ENCODE measurements around the gene CKMT2.

CKMT2 gene

GRCh38 chr5:81303563-81303962 lies 70.4 kb downstream of the CKMT2 start:
- DNase-seq (ENCODE audit: low read depth in 1 of 2, low spot score in 1 of 2) = no peak
- no peaks in the 10 kb centered on the region for H3K27me3 ChIP-seq (ENCODE audit: insufficient read depth, poor library complexity, severe bottlenecking)

GRCh38 chr5:81305785-81306184 lies 72.7 kb downstream of the CKMT2 start:
- DNase-seq (ENCODE audit: low read depth in 1 of 2, low spot score in 1 of 2) = no peak
- Histone ChIP-seq H3K27ac (replicated peaks) (no peak overlapping the region), H3K27me3 (ENCODE audit: insufficient read depth, poor library complexity, severe bottlenecking) (no peaks in the 10 kb centered on the region), H3K4me3 (replicated peaks; ENCODE audit: insufficient read depth, low read length) (no peak overlapping the region)
- TF ChIP-seq CTCF (IDR thresholded peaks at IDR 0.05; ENCODE audit: insufficient read depth, low read length) = no peak
- no peak for TF ChIP-seq GABPA (IDR thresholded peaks at IDR 0.05; ENCODE audit: low read depth)
- TF ChIP-seq POLR2AphosphoS5 (IDR thresholded peaks at IDR 0.05; ENCODE audit: low read depth) = no peak
- TF ChIP-seq SPI1 (IDR thresholded peaks at IDR 0.05; ENCODE audit: borderline replicate concordance, low read depth) = no peak
- TF ChIP-seq REST (IDR thresholded peaks at IDR 0.05; ENCODE audit: insufficient replicate concordance, low read depth) = no peak

More at GRCh38 chr5:81303563-81303962, 70.4 kb downstream of the CKMT2 start:
- H3K4me3 ChIP-seq (replicated peaks; ENCODE audit: insufficient read depth, low read length) = no peak overlapping the region
- no peak for TF ChIP-seq REST (IDR thresholded peaks at IDR 0.05; ENCODE audit: insufficient replicate concordance, low read depth)
- no peak for TF ChIP-seq GABPA (IDR thresholded peaks at IDR 0.05; ENCODE audit: low read depth)
- no peak for TF ChIP-seq CTCF (IDR thresholded peaks at IDR 0.05; ENCODE audit: insufficient read depth, low read length)
- TF ChIP-seq SPI1 (IDR thresholded peaks at IDR 0.05; ENCODE audit: borderline replicate concordance, low read depth) = no peak
- TF ChIP-seq POLR2AphosphoS5 (IDR thresholded peaks at IDR 0.05; ENCODE audit: low read depth) = no peak
- no peak overlapping the region for H3K27ac ChIP-seq (replicated peaks)

GRCh38 chr5:81308836-81309235 lies 75.7 kb downstream of the CKMT2 start:
- no peak overlapping the region for H3K27ac ChIP-seq (replicated peaks)
- H3K4me3 ChIP-seq (replicated peaks; ENCODE audit: insufficient read depth, low read length) = no peak overlapping the region
- TF ChIP-seq REST (IDR thresholded peaks at IDR 0.05; ENCODE audit: insufficient replicate concordance, low read depth) (no peak), CTCF (IDR thresholded peaks at IDR 0.05; ENCODE audit: insufficient read depth, low read length) (no peak), POLR2AphosphoS5 (IDR thresholded peaks at IDR 0.05; ENCODE audit: low read depth) (no peak), SPI1 (IDR thresholded peaks at IDR 0.05; ENCODE audit: borderline replicate concordance, low read depth) (no peak), GABPA (IDR thresholded peaks at IDR 0.05; ENCODE audit: low read depth) (no peak)
- no peaks in the 10 kb centered on the region for H3K27me3 ChIP-seq (ENCODE audit: insufficient read depth, poor library complexity, severe bottlenecking)
- DNase-seq (ENCODE audit: low read depth in 1 of 2, low spot score in 1 of 2) = no peak

Data from HL-60 (cell line).